ENCODE data around the gene RALGPS1. TPM values are rescaled to one million over a fixed set of nuclear protein-coding genes. Genes with fewer than 3 reads are reported as not detected.

The RALGPS1 gene
- total and polyA plus RNA-seq, 2 of the 8 experiments (the other 6 are each of a cell fraction or from before 2014, with no cell fraction given): 20.0 to 23.5 TPM

DNA sequence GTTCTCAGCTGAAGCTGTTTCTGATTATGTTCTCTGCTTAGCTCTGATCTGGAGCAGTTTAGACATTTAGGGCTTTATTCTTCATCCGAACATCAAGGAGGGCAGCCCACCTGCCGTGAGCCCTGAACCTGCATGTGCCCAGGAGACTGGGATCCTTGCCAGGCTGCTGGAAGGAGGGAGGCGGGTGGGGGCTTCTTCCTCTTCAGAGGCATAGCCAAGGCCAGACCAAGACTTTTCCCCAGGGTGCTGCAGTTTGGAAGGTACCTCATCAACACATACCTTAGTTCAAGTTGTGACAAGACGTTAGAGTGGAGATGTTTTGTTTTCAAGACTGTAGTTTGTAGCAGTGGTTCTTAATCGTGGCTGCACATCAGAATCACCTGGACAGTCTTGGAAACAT lies 64.9 kb downstream of the RALGPS1 start:
- Histone ChIP-seq H4K91ac (replicated peaks; ENCODE audit: insufficient read length, low read length) (no peak overlapping the region), H3K79me2 (ENCODE audit: control insufficient read depth in 1 of 2, insufficient read depth in 2 of 2, low read length in 2 of 2) (no peaks in the 10 kb centered on the region), H3K9ac (replicated peaks in 1 of 4; ENCODE audit: extremely low read depth in 1 of 4, low read depth in 3 of 4, low read length in 3 of 4) (no peak overlapping the region), H3K4ac (replicated peaks; ENCODE audit: insufficient read length, low read depth, low read length) (no peak overlapping the region), H3K4me3 (ENCODE audit: extremely low read depth in 1 of 4, insufficient read depth in 2 of 4, low read depth in 3 of 4, low read length in 4 of 4) (no peak overlapping the region), H3K23ac (ENCODE audit: insufficient read length) (no peak overlapping the region), H3K4me1 (replicated peaks in 1 of 4; ENCODE audit: control insufficient read depth in 3 of 4, insufficient read depth in 4 of 4, low read length in 3 of 4) (peaks cover 0 to 3% (median 0%) of the 10 kb centered on the region in 4 experiments; a peak in 1 of 7 replicates), H3K79me1 (ENCODE audit: low read depth, low read length) (no peaks in the 10 kb centered on the region), H2AFZ (ENCODE audit: low read length) (no peak overlapping the region), H4K5ac (ENCODE audit: insufficient read length, low read depth, low read length) (no peak overlapping the region), H3K9me3 (ENCODE audit: insufficient read depth in 2 of 2, low read depth in 1 of 2, low read length in 1 of 2) (no peaks in the 10 kb centered on the region), H3K18ac (ENCODE audit: extremely low read depth, low read length) (no peak overlapping the region; the same call in 1 of the 2 replicates), H2AK5ac (ENCODE audit: low read depth, low read length) (no peak overlapping the region), H3K4me2 (ENCODE audit: insufficient read depth in 1 of 2, low read depth in 2 of 2, low read length in 2 of 2) (no peak overlapping the region), H4K8ac (ENCODE audit: extremely low read depth, insufficient read depth, low read length) (no peak overlapping the region), H3K56ac (replicated peaks; ENCODE audit: insufficient read length, low read depth, low read length) (no peak overlapping the region), H2BK20ac (ENCODE audit: low read length) (no peak overlapping the region), H3K27ac (ENCODE audit: low read depth, low read length) (no peak overlapping the region), H3K14ac (ENCODE audit: insufficient read length) (no peak overlapping the region), H2BK15ac (ENCODE audit: low read length) (no peak overlapping the region), H4K20me1 (replicated peaks in 1 of 2; ENCODE audit: control insufficient read depth in 1 of 2, insufficient read depth in 2 of 2, low read length in 2 of 2) (peaks cover 0 to 2% of the 10 kb centered on the region in 2 experiments), H3K36me3 (ENCODE audit: control insufficient read depth in 2 of 4, insufficient read depth in 4 of 4, low read length in 3 of 4) (no peaks in the 10 kb centered on the region; a peak in 1 of 8 replicates), H2BK5ac (ENCODE audit: low read depth, low read length) (no peak overlapping the region), H2BK12ac (ENCODE audit: low read depth, low read length) (no peak overlapping the region), H2BK120ac (replicated peaks; ENCODE audit: low read depth, low read length) (no peak overlapping the region), H3K23me2 (ENCODE audit: low read depth, low read length) (peaks cover 2% of the 10 kb centered on the region; the same call in 1 of the 2 replicates), H3K27me3 (replicated peaks in 1 of 4; ENCODE audit: control insufficient read depth in 3 of 4, extremely low read depth in 1 of 4, insufficient read depth in 3 of 4, low read length in 3 of 4) (no peaks in the 10 kb centered on the region)
- TF ChIP-seq NANOG (IDR thresholded peaks at IDR 0.05; ENCODE audit: insufficient read depth, low read depth, low read length, poor library complexity, severe bottlenecking) (no peak), TAF7 (optimal IDR thresholded peaks at IDR 0.05; ENCODE audit: borderline replicate concordance, low read depth, low read length) (no peak), KDM1A (IDR thresholded peaks at IDR 0.05; ENCODE audit: borderline replicate concordance, low read length) (no peak), CEBPB (IDR thresholded peaks at IDR 0.05; ENCODE audit: low read depth, low read length) (no peak)
- FAIRE-seq (no peak), DNase-seq (ENCODE audit: low read depth in 1 of 2, low spot score in 2 of 2) (no peak)
- POLR2A ChIA-PET (ENCODE audit: partially characterized antibody): no interaction called here
- WGBS, 2 experiments (ENCODE audit: extremely low coverage in 1 of 2, insufficient coverage in 1 of 2, insufficient read length in 1 of 2, insufficient replicate concordance in 2 of 2, low coverage in 1 of 2, low lambda C conversion rate in 2 of 2, missing lambda C conversion rate in 1 of 2): 75% methylated on average over 5 of the region's 5 CpGs; no CpG with 5 or more reads in 1 of the 2 experiments
- CTCF ChIA-PET (ENCODE audit: partially characterized antibody): interaction anchor here (1.1 kb wide), 1 partner anchor 181 kb away, joined by 4 read pairs; no protein-coding TSS in a partner anchor

Data from H1 (cell line).